ENCODE measurements around the gene ANKMY1.
"Not testable (repeated sequence)": the region's sequence is repeated elsewhere in the genome, so short reads cannot be mapped to it uniquely, and the experiment has no call there.

Gene ANKMY1

DNA sequence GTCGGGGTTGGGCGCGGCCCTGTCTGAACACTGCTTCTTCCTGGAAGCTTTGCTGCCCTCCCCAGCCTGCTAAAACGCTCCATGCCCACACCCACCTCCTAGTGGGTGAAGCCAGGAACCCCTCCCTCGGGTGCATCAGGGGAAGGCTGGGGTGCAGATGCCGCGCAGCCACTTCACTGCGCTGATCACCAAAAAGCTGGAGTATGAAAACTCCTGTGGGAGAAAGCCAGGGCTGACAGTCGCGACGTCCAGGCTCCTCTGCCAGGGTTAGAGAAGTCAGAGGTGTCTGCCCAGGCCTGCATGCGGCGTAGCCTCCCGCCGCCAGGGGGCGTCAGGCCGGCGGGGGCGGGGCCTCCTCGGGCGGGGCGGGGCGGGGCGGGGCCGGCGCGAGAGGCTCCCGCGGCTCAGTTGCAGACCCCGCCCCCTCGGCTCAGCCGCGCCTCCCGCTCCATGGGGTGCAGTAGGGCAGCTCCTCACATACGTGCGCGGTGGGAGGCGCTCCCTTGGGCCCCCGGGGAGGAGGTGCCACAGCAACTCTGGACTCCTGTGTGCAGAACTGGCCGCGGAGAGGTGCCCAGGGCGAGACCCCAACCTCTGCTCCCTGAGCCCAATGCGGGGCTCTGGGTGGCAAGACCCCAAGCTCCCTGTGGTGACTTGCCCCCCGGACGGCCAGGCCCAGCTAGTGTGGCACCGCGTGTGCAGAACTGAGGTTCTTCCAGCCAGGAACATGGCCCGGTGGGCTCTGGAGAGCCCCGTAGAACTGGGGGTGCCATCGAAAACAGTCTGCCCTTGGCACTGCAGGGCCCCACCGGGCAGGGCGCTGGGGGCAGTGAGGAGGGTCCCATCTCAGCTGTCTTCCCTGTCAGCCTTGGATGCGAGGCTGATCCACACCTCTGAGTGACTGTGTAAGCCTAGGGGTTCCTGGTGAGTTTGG is 8.7 kb upstream of the ANKMY1 start:
- peak; percentile 97 for DNase-seq

DNA sequence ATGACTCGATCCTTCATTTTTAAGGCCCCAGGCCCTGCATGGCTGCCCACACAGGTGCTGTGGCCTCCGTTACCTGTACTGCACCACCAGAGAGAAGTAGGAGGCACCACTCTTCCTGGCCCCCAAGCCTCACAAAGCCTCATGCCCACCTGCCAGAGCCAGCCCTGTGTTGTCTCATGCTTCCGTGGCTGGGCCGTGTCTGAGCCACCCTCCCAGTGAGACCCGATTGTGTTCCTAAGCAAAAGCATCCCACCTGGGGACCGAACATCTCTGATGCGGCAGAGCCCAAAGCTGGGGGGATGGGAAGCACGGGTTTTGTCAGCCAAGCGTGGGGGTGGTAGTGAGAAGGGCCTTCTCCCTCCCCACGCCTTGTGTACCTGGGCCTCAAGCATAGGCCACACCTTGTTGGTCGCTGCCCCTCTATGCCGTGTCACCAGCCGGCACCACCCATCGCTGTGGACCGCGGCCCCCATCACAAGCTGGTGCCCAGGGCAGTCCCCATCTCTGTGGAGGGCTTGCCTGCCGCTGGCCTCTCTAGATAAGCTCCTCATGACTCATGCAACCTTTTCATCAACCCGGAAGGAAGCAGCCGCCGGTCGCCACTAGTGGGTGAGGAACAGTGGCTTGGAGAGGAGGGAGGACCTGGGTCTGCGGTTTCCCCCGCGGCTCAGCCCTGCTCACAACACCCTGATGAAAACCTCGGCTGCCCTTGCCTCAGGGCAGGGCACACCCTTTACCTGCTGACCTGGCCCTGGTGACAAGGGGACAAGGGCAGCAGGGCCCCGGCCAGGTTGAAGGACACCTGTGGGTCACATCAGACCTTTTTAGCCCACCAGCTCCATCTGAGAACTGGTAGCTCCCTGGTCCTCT is 7.8 kb upstream of the ANKMY1 start:
- DNase-seq: peak; percentile 97

DNA sequence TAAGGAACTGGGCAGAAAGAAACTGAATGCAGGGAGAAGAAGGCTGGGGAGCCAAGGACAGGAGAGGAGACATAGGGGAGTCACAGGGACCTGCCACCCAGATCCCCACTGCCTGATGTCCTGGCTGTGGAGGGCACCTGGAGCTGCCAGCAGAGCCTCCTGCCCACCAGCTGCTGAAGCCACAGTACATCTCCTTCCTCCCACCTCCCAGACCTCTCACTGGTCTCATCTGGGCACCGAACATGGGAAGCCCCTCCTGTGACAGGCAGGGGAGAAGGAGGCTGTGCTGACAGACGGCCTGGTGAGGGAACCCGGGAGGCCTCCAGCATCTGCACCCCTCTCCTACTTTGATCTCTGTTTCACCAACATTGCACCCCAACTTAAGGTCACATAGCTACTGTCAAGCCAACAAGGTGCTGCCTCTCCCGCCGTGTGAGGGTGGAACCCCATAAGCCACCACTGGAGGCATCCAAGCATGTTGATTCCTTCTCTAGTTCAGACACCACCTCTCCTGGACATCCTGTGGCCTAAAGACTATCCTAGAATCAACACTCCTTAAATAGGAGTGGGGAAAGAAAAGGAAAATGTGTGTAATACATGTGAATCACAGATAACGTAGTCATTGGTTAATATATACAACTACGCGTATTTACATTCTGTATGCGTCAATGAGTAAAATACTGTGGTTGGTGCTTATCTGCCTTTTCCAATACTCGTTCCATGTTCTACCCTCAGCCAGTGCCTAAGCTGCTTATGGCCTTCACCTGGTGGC is 7.0 kb upstream of the ANKMY1 start:
- DNase-seq: peak; percentile 59

DNA sequence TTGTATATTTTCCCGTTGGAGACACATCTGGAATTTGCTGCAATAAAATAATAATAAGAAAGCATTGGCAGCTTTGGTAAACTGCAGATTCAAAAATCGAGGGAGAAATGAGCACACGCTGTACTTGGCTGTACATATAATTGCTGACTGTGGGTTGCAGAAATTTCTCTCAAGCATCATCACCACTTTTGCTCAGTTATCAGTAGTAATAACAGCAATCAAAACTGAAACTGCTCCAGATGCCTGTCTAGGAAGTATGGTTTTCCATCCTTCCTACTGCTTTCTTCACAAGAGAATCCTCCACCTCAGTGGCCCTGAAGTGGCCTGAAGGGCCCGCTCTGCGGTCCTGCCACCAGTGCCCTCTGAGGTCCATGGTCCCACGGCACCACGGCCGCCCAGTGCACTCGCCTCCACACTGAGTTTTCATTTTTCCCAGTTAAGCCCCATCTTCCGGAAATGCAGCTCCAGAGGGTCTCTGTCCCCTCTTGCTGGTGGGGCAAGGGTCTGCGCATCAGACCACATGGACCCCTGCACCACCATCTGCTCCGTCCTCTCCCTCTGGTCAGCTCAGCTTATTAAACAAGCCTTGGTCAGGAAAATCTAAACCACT is 6.3 kb upstream of the ANKMY1 start:
- DNase-seq: no peak

DNA sequence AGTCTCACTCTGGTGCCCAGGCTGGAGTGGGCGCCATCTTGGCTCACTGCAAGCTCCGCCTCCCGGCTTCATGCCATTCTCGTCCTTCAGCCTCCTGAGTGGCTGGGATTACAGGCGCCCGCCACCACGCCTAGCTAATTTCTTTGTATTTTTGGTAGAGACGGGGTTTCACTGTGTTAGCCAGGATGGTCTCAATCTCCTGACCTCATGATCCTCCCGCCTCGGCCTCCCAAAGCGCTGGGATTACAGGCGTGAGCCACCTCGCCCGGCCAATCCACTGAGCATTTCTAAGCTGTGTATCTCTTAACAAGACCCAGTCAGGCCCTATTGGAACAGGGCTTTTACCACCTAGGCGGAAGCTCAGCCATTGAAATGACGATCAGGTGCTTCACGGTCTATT is 5.4 kb upstream of the ANKMY1 start:
- DNase-seq: not testable (repeated sequence)

- peak; percentile 70 for DNase-seq
Measured at GRCh38 chr2:240561325-240561971, 3.7 kb upstream of the ANKMY1 start.

- DNase-seq: peak; percentile 99
Measured at GRCh38 chr2:240560480-240561324, 2.9 kb upstream of the ANKMY1 start.

DNA sequence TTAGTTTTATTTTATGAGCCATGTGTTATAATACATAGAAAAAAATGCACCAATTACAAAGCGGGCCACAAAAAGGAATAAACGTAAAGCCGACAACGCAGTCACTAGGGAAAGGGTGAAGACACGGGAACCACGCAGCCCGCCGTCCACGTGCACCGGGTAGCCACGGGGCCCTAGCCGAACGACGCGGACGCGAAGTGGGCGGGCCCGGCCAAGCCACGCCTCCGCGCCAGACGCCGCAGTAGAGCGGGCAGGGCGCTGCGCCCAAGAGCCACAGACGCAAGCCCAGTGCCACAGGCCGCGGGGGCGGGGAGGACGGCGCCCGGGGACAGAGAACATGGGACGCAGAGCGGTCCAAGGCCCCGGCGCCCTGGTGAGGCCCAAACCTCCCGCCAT is 2.3 kb upstream of the ANKMY1 start, which contains the start of gene DUSP28:
Gene DUSP28, plus strand, starts transcription at position 274 of the 396 bp plus-strand sequence. CDS start 328 bp downstream, outside the sequence.
- DNase-seq: peak; percentile 95

DNA sequence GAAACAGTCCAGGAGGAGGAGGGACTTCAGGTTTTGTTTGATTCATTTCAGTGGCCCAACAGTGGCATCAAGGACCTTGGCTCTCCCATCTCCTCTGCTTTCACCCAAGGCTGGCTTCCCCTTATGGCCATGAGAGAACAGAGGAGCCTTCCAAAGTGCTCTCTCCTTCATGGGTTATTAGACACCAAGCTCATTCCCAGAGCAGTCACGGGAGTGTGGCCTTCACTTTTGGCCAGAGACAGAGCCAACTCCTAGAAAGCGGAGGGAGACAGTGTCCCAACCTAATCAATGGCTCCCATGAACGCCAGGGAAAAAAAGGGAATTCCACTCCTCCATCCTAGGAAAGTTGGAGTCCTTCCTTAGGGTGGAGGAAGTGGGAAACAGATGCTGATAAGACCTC is 1.5 kb upstream of the ANKMY1 start:
- peak; percentile 42 for DNase-seq

GRCh38 chr2:240558236-240558761 is 511 bp upstream of the ANKMY1 start:
- no peak for DNase-seq

DNA sequence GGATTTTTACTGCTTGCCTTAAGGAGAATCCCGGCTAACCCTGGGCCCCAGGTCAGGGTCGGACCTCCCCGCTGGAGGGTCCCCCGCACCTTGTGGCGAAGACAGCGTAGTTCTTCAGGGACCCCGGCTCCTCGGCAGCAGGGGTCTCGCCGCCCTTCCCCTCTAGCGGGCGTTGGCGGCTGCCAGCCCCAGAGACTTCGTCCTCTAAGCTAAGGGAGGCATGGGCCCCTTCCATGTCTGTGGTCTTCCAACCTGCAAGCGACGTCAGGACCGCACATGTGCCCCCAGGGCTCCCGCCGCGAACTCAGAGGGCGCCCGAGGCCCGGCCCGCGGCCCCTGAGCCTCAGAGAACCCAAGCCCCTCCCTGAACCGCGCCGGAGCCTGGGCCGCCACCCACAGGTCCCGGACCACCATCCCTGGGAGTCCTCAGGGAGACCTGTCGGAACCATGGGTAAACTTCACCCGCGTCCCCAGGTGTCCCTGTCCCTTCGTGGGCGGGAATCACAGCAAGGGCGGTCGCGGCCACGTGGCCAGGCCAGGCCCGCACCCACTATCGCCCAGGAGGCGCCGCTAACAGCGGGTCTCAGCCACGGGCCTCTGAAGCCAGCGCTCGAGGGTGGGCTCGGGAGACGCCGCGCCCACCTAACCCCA is 562 bp downstream of the ANKMY1 start:
- DNase-seq: no peak

DNA sequence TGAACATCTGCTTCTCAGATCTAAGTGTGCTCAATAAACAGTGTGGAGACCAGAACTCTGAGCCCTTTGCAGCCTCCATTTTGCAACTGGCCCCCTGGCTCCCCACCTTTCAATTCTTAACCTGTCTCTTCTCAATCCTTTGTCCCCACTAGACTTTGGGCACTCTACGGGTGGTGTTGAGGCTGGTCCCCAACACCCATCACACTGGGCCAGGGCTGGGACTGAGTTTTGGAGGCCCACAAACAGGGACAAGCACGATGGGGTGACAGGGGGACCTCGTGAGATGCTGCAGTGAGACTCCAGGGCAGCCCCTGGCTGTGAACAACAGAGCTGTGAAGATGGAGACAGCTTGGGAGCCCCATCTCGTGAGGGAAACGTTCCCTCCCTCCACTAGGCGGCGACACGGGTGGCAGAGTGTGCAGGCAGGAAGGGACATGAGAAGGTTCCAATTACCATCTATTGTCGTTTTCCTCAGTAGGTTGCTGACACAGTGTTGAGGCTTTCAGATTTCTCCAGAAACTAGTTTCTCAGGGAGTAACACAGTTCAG is 1.2 kb downstream of the ANKMY1 start:
- peak; percentile 79 for DNase-seq

- DNase-seq: no peak
Measured at GRCh38 chr2:240555541-240556250, 2.1 kb downstream of the ANKMY1 start.

- DNase-seq: no peak
Measured at GRCh38 chr2:240554767-240555493, 2.9 kb downstream of the ANKMY1 start.

GRCh38 chr2:240553956-240554480 is 3.8 kb downstream of the ANKMY1 start:
- DNase-seq: no peak

- DNase-seq: no peak
Measured at GRCh38 chr2:240551811-240552210, 6.0 kb downstream of the ANKMY1 start.

DNA sequence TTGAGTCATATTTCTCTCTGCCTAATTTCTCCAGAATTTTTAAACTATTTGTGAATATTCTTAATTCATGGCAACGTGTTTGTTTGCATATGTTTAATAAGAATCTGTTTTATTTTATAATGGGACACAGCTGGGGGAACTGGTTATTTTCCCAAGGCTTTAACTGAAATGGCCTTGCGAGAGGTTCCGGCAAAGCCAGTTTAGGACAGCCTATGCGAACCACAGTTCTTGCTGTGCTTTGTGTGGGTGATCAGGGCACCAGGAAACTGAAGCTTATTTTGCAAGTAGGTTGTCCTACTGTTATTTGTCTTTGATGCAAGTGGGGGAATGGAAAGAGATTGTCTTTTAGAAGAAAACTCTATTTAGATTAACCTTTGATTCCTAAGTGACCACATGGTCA is 6.5 kb downstream of the ANKMY1 start:
- no peak for DNase-seq

GRCh38 chr2:240539906-240540305 is 17.9 kb downstream of the ANKMY1 start:
- no peak for DNase-seq

Data from activated CD4-positive, alpha-beta T cell treated with anti-CD3 and anti-CD28 coated beads, Interleukin-10, Interleukin-2, amounts not matched to agents 100 ng/mL and 50 ng/mL, durations not matched to agents 16 hours and 8 hours (primary cell).